ENCODE data around the gene CDC42BPG. TPM values are rescaled to one million over a fixed set of nuclear protein-coding genes. Genes with fewer than 3 reads are reported as not detected.
A peak's percentile ranks its signal among the peaks of the same experiment; 100 is the strongest.

The CDC42BPG gene
- total and polyA plus RNA-seq, 10 of the 15 experiments (the other 5 are each of a cell fraction or from before 2014, with no cell fraction given): 0.02 to 1.3 (median 0.09) TPM; not detected in 1

- TF ChIP-seq BCLAF1 (IDR thresholded peaks at IDR 0.05): no peak
- no peak for TF ChIP-seq SMC3 (IDR thresholded peaks at IDR 0.05; ENCODE audit: borderline replicate concordance, low read length)
- no peak for TF ChIP-seq SUPT20H (IDR thresholded peaks at IDR 0.05; ENCODE audit: borderline replicate concordance, control insufficient read depth, low read depth, low read length)
- no peak; the same call in 2 of the 3 replicates for TF ChIP-seq POU2F2 (IDR thresholded peaks at IDR 0.05; ENCODE audit: borderline replicate concordance, low read depth, low read length)
- no peak for TF ChIP-seq PBX3 (IDR thresholded peaks at IDR 0.05; ENCODE audit: insufficient replicate concordance, low read depth, low read length)
- TF ChIP-seq CBX3 (IDR thresholded peaks at IDR 0.05; ENCODE audit: borderline replicate concordance, low read depth): no peak
- no peak; the same call in 1 of the 2 replicates for TF ChIP-seq GATAD2B (conservative IDR thresholded peaks at IDR 0.05; ENCODE audit: low read depth)
- TF ChIP-seq FOXK2 (IDR thresholded peaks at IDR 0.05): no peak
- no peak for TF ChIP-seq ZNF274 (IDR thresholded peaks at IDR 0.05; ENCODE audit: insufficient read depth, insufficient read length)
- TF ChIP-seq CHD2 (IDR thresholded peaks at IDR 0.05; ENCODE audit: borderline replicate concordance, low read depth, low read length): no peak
- TF ChIP-seq LARP7 (IDR thresholded peaks at IDR 0.05): no peak
- no peak for TF ChIP-seq PKNOX1 (IDR thresholded peaks at IDR 0.05)
- TF ChIP-seq POLR2AphosphoS5 (IDR thresholded peaks at IDR 0.05; ENCODE audit: low read length): peak; percentile 75; the same call in 1 of the 2 replicates
- TF ChIP-seq RBBP5 (conservative IDR thresholded peaks at IDR 0.05): no peak
- no peak for TF ChIP-seq BACH1 (IDR thresholded peaks at IDR 0.05; ENCODE audit: borderline replicate concordance)
- TF ChIP-seq IKZF1 (conservative IDR thresholded peaks at IDR 0.05): peak; percentile 29; the same call in 1 of the 2 replicates
- no peak for TF ChIP-seq BRCA1 (IDR thresholded peaks at IDR 0.05; ENCODE audit: low read depth, low read length)
- TF ChIP-seq ZBTB40 (IDR thresholded peaks at IDR 0.05; ENCODE audit: borderline replicate concordance): no peak; the same call in 1 of the 2 replicates
These were observed 30.1 kb upstream of the CDC42BPG start (continued) for GRCh38 chr11:64874308-64875240.
